Psoas muscle (tissue), 8 donors: ENCODE data around the gene BORCS8. TPM values are rescaled to one million over a fixed set of nuclear protein-coding genes. Genes with fewer than 3 reads are reported as not detected.

Experiments used
- ATAC-seq, 4 donors: fragments of 200-7000 bp; cut with Tn5 transposase; one replicate each; pipeline ENCODE4 v1.9.1; 2020; ENCODE audit warnings: moderate library complexity in 3 of 4, mild to moderate bottlenecking in 2 of 4
- DNase-seq, 2 donors: peaks; one replicate each; pipeline ENCODE4 v3.0.0-alpha.2; 2020
- H3K27ac ChIP-seq: fragments of 200-600 bp; one replicate; pipeline ENCODE4 v1.8.0; 2022
- H3K27me3 ChIP-seq, 3 donors: fragments of 200-600 bp in 1 of 3; one replicate each; pipeline versions ENCODE4 v1.6.1 to v1.8.0; 2013 to 2022; ENCODE audit warnings: low read length in 2 of 3, mild to moderate bottlenecking in 2 of 3, moderate library complexity in 1 of 3; ENCODE audit not compliant: insufficient read depth in 3 of 3
- H3K36me3 ChIP-seq, 2 donors: fragments of 200-600 bp in 1 of 2; one replicate each; pipeline versions ENCODE4 v1.6.1 to v1.8.0; 2013 to 2022; ENCODE audit warnings: low read depth in 1 of 2, mild to moderate bottlenecking in 1 of 2, moderate library complexity in 1 of 2; ENCODE audit not compliant: insufficient read depth in 1 of 2
- H3K4me1 ChIP-seq: fragments of 200-600 bp; one replicate; pipeline ENCODE4 v1.8.0; 2022
- H3K4me3 ChIP-seq: fragments of 200-600 bp; one replicate; pipeline ENCODE4 v1.8.0; 2022; ENCODE audit warnings: mild to moderate bottlenecking
- H3K9me3 ChIP-seq: fragments of 200-600 bp; one replicate; pipeline ENCODE4 v1.8.0; 2022
- CTCF ChIP-seq: fragments of 200-600 bp; IDR thresholded peaks from one replicate; pipeline ENCODE4 v1.8.0; 2022; ENCODE audit warnings: antibody characterized with exemption
- WGBS, 3 donors: extraction: QIAGEN DNeasy Blood & Tissue Kit; methylation state at CpG; one replicate each; pipeline versions ENCODE4 v1.1.6 to v1.1.7; 2013; 5-methylcytosine and 5-hydroxymethylcytosine counted together
- intact Hi-C, 2 donors: fragments of 100-400 bp; cut with DNase I; formaldehyde crosslinking; loops; one replicate each; pipeline versions ENCODE4 v1.11.0 to v1.14.2; 2022
- polyA plus RNA-seq, 3 donors: library from polyadenylated mRNA; stranded (reverse); fragments of 200-250 nt; gene quantifications; one replicate each; pipeline ENCODE4 v1.2.3, GENCODE V29; 2013
- total RNA-seq, 4 donors: library from RNA; stranded (reverse); fragmentation: NEBNext Ultra II Directional in 2 of 4; extraction: Animal tissue kit (Norgen Biotek cat#: 25700) in 2 of 4; gene quantifications; one replicate each; pipeline versions ENCODE4 v1.2.1 to v1.2.4, GENCODE V29; 2021 to 2023
- donor health status: healthy with polysubstance abuse.
- donor health status: DM: no; HTN: no; CAD: no; lungs with moderate emphysema.
- donor health status: Bipolar disorder and iron deficiency.
- donor health status: healthy.
- donor health status: DM: yes; HTN: yes; CAD: no.
- donor health status: DM: no; HTN: no; CAD: no.
- donor health status: DM: no; HTN: no; CAD: no.
- donor health status: DM: yes; HTN: yes; CAD: no.

BORCS8 gene
- total and polyA plus RNA-seq, 7 donors: 16.0 to 46.1 (median 25.2) TPM

GRCh38 chr19:19191768-19192077 lies 229 bp downstream of the BORCS8 start:
- WGBS, 3 donors: 0% methylated on average over 17 of the region's 17 CpGs
- ATAC-seq (no peak), DNase-seq (no peak)
- Histone ChIP-seq H3K27ac (peak overlapping the region; percentile 98), H3K4me1 (peaks cover 36% of the 10 kb centered on the region), H3K36me3 (peaks cover 0 to 23% of the 10 kb centered on the region in 2 donors), H3K27me3 (no peaks in the 10 kb centered on the region), H3K4me3 (peak overlapping the region; percentile 84), H3K9me3 (no peaks in the 10 kb centered on the region)
- no peak for TF ChIP-seq CTCF
- intact Hi-C loops: loop anchor here (2.0 to 5.0 kb wide), 2 partner anchors 129 to 131 kb away; partner anchors contain the start of genes MAU2 (in 2 of the 2) and SUGP1 (in 2 of the 2)

GRCh38 chr19:19186742-19187141 lies 5.2 kb downstream of the BORCS8 start:
- H3K27ac ChIP-seq: no peak overlapping the region
- no peaks in the 10 kb centered on the region for H3K27me3 ChIP-seq
- no peak overlapping the region for H3K4me3 ChIP-seq
- H3K36me3 ChIP-seq: peaks cover 2 to 31% of the 10 kb centered on the region in 2 donors
- H3K4me1 ChIP-seq: peaks cover 23% of the 10 kb centered on the region
- WGBS, 3 donors: 93 to 97% (median 94%) methylated on average over 14 of the region's 14 CpGs
- H3K9me3 ChIP-seq: no peaks in the 10 kb centered on the region
- ATAC-seq: no peak
- intact Hi-C loops: no loop called here
- DNase-seq: no peak
- TF ChIP-seq CTCF: no peak

GRCh38 chr19:19185853-19186740 lies 5.9 kb downstream of the BORCS8 start:
- peaks cover 2 to 37% of the 10 kb centered on the region in 2 donors for H3K36me3 ChIP-seq
- H3K9me3 ChIP-seq: no peaks in the 10 kb centered on the region
- no peak overlapping the region for H3K27ac ChIP-seq
- peaks cover 20% of the 10 kb centered on the region for H3K4me1 ChIP-seq
- peak in 3 of 4 donors; percentile 62 to 78 (median 67) for ATAC-seq
- H3K27me3 ChIP-seq: no peaks in the 10 kb centered on the region
- no peak overlapping the region for H3K4me3 ChIP-seq
- 61 to 65% (median 62%) methylated on average over 9 of the region's 9 CpGs for WGBS, 3 donors
- TF ChIP-seq CTCF: peak; percentile 42
- intact Hi-C loops: no loop called here
- DNase-seq: no peak

- DNase-seq: no peak
- H3K4me3 ChIP-seq: no peak overlapping the region
- H3K27ac ChIP-seq: no peak overlapping the region
- no peaks in the 10 kb centered on the region for H3K27me3 ChIP-seq
- ATAC-seq: no peak
- 86 to 93% (median 91%) methylated on average over 9 of the region's 9 CpGs for WGBS, 3 donors
- no peak for TF ChIP-seq CTCF
- intact Hi-C loops: no loop called here
- H3K9me3 ChIP-seq: no peaks in the 10 kb centered on the region
- H3K4me1 ChIP-seq: no peaks in the 10 kb centered on the region
- peaks cover 2 to 53% of the 10 kb centered on the region in 2 donors for H3K36me3 ChIP-seq
Measured at GRCh38 chr19:19181488-19181998, 10.4 kb downstream of the BORCS8 start.
